Osteocyte (in vitro differentiated cells): ENCODE data around the gene GAS2L2. TPM values are rescaled to one million over a fixed set of nuclear protein-coding genes. Genes with fewer than 3 reads are reported as not detected.
A peak's percentile ranks its signal among the peaks of the same experiment; 100 is the strongest.

Experiments
- DNase-seq: peaks from one replicate; pipeline ENCODE4 v3.0.0; 2021; ENCODE audit warnings: mixed read lengths; ENCODE audit not compliant: unreplicated experiment; ENCODE audit errors: extremely low spot score
- H3K27ac Mint-ChIP-seq: one replicate; pipeline ENCODE4 v1.8.0; 2021; ENCODE audit warnings: mild to moderate bottlenecking, mixed read lengths; ENCODE audit not compliant: unreplicated experiment
- H3K27me3 Mint-ChIP-seq: one replicate; pipeline ENCODE4 v1.8.0; 2021; ENCODE audit warnings: mixed read lengths; ENCODE audit not compliant: unreplicated experiment
- H3K36me3 Mint-ChIP-seq: one replicate; pipeline ENCODE4 v1.8.0; 2021; ENCODE audit warnings: mixed read lengths; ENCODE audit not compliant: unreplicated experiment
- H3K4me1 Mint-ChIP-seq: one replicate; pipeline ENCODE4 v1.8.0; 2021; ENCODE audit warnings: mixed read lengths; ENCODE audit not compliant: unreplicated experiment
- H3K4me3 Mint-ChIP-seq: one replicate; pipeline ENCODE4 v1.8.0; 2021; ENCODE audit warnings: mild to moderate bottlenecking, moderate library complexity, mixed read lengths; ENCODE audit not compliant: unreplicated experiment
- H3K9me3 Mint-ChIP-seq: one replicate; pipeline ENCODE4 v1.8.0; 2021; ENCODE audit warnings: mixed read lengths; ENCODE audit not compliant: unreplicated experiment
- CTCF ChIP-seq: fragments of 200-600 bp; sonication (generic); IDR thresholded peaks from 2 replicates; pipeline ENCODE4 v1.5.0; 2021; ENCODE audit warnings: antibody characterized with exemption, mild to moderate bottlenecking, moderate library complexity
- long read RNA-seq: library from polyadenylated mRNA; unstranded; transcript quantifications from one replicate; pipeline ENCODE4 v2.0.0, GENCODE V29; 2021
- total RNA-seq: library from RNA; stranded (reverse); gene quantifications from 2 replicates; pipeline ENCODE4 v1.2.1, GENCODE V29; 2021

Gene GAS2L2
- not detected in 2 replicates for total RNA-seq
- long read RNA-seq = 0 reads

GRCh38 chr17:35752945-35753764 lies at the start of gene GAS2L2:
Gene GAS2L2, minus strand, starts transcription at chr17:35753239. Its CDS starts 389 bp downstream, at chr17:35752850.
- Mint-ChIP-seq H3K36me3 (no peaks in the 10 kb centered on the region), H3K27ac (no peak within 1 kb of the TSS), H3K4me3 (no peak within 1 kb of the TSS), H3K27me3 (peaks cover 32% of the 10 kb centered on the region), H3K9me3 (no peaks in the 10 kb centered on the region), H3K4me1 (peaks cover 7% of the 10 kb centered on the region)
- no peak for TF ChIP-seq CTCF
- no peak for DNase-seq

GRCh38 chr17:35801583-35802224 lies 48.7 kb upstream of the GAS2L2 start:
- Mint-ChIP-seq H3K27ac (no peak overlapping the region), H3K9me3 (no peaks in the 10 kb centered on the region), H3K4me3 (no peak overlapping the region), H3K4me1 (peaks cover 28% of the 10 kb centered on the region), H3K36me3 (no peaks in the 10 kb centered on the region), H3K27me3 (peaks cover 11% of the 10 kb centered on the region)
- peak; percentile 66 for DNase-seq
- TF ChIP-seq CTCF = no peak

- Mint-ChIP-seq H3K27me3 (peaks cover 11% of the 10 kb centered on the region), H3K27ac (peak overlapping the region; percentile 33), H3K36me3 (no peaks in the 10 kb centered on the region), H3K9me3 (no peaks in the 10 kb centered on the region), H3K4me1 (peaks cover 30% of the 10 kb centered on the region), H3K4me3 (no peak overlapping the region)
- peak; percentile 90 for DNase-seq
- no peak for TF ChIP-seq CTCF
Measured at GRCh38 chr17:35799942-35800341, 46.9 kb upstream of the GAS2L2 start.

GRCh38 chr17:35797918-35798317 lies 44.9 kb upstream of the GAS2L2 start:
- Mint-ChIP-seq H3K27me3 (peaks cover 26% of the 10 kb centered on the region), H3K36me3 (no peaks in the 10 kb centered on the region), H3K27ac (no peak overlapping the region), H3K9me3 (no peaks in the 10 kb centered on the region), H3K4me3 (no peak overlapping the region), H3K4me1 (peaks cover 31% of the 10 kb centered on the region)
- peak; percentile 21 for DNase-seq
- no peak for TF ChIP-seq CTCF

GRCh38 chr17:35797370-35797769 lies 44.3 kb upstream of the GAS2L2 start:
- Mint-ChIP-seq H3K27ac (no peak overlapping the region), H3K4me3 (no peak overlapping the region), H3K9me3 (no peaks in the 10 kb centered on the region), H3K36me3 (no peaks in the 10 kb centered on the region), H3K4me1 (peaks cover 31% of the 10 kb centered on the region), H3K27me3 (peaks cover 29% of the 10 kb centered on the region)
- TF ChIP-seq CTCF = no peak
- peak; percentile 63 for DNase-seq
